ENCODE data around the gene SH3RF3.
A peak's percentile ranks its signal among the peaks of the same experiment; 100 is the strongest.

SH3RF3 gene

DNA sequence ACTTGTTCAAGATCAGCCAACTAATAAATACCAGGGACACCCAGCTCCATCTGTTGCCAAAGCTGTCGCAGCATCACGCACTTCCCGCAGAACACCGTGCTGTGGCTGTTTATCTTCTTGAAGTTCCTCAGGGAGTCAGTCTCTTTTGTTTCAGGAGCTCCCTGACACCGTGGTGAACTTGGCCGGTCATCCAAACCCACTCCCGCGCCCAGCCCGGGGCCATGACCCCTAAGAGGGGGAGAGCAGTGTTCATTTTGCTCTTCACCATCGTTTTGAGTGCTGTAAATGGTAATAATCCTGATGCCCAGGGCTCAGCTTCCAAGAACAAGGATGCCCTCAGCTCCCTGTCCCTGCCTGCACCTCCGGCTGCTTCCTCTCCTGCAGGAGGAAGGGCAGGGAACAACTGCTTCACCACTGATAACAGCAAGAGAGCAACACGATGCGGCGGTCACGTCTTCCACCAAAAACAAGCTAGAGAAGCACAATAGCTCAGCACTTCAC, 353.4 kb downstream of the SH3RF3 start:
- H3K4me2 ChIP-seq (ENCODE audit: insufficient read depth, low read length, poor library complexity, severe bottlenecking): no peak overlapping the region
- WGBS, 2 donors (ENCODE audit: extremely low coverage in 2 of 2, insufficient read length in 2 of 2, insufficient replicate concordance in 1 of 2): no CpG with 5 or more reads among the region's 15 CpGs
- H3K4me3 ChIP-seq (ENCODE audit: low read length in 2 of 2): no peak overlapping the region
- no peak overlapping the region for H4K91ac ChIP-seq (ENCODE audit: low read depth, low read length, poor library complexity)
- H2BK5ac ChIP-seq (ENCODE audit: low read length): no peak overlapping the region
- no peaks in the 10 kb centered on the region for H3K79me1 ChIP-seq (ENCODE audit: low read depth, low read length)
- no peak overlapping the region for H3K4ac ChIP-seq (ENCODE audit: low read length)
- H3K36me3 ChIP-seq (replicated peaks in 1 of 2; ENCODE audit: control insufficient read depth in 2 of 2, insufficient read depth in 2 of 2, low read length in 2 of 2): no peaks in the 10 kb centered on the region
- no peaks in the 10 kb centered on the region for H3K9me3 ChIP-seq (replicated peaks in 1 of 2; ENCODE audit: control insufficient read depth in 2 of 2, insufficient read depth in 1 of 2, low read depth in 1 of 2, low read length in 2 of 2)
- no peaks in the 10 kb centered on the region for H3K4me1 ChIP-seq (ENCODE audit: control insufficient read depth in 2 of 2, insufficient read depth in 1 of 2, low read depth in 1 of 2, low read length in 2 of 2)
- H4K8ac ChIP-seq (ENCODE audit: low read depth, low read length): no peak overlapping the region
- H3K27me3 ChIP-seq (ENCODE audit: control insufficient read depth in 3 of 3, insufficient read depth in 3 of 3, low read depth in 1 of 3, low read length in 3 of 3): peaks cover 0 to 23% (median 0%) of the 10 kb centered on the region in 3 experiments
- no peak overlapping the region for H3K14ac ChIP-seq (ENCODE audit: low read length)
- H2BK15ac ChIP-seq (ENCODE audit: low read length): no peak overlapping the region
- no peak overlapping the region for H3K27ac ChIP-seq (replicated peaks; ENCODE audit: low read length)
- no peak overlapping the region for H2BK12ac ChIP-seq (ENCODE audit: low read length)
- peak overlapping the region; percentile 61 for H3K23ac ChIP-seq (ENCODE audit: low read depth, low read length, poor library complexity)
- peak overlapping the region; percentile 27 for H3K18ac ChIP-seq (ENCODE audit: low read length)
- no peak for DNase-seq (ENCODE audit: low spot score)
- H2BK120ac ChIP-seq (ENCODE audit: low read depth, low read length): no peak overlapping the region
- peak overlapping the region; percentile 51 for H2AFZ ChIP-seq (ENCODE audit: low read length)
- no peak overlapping the region for H2AK5ac ChIP-seq (ENCODE audit: low read depth, low read length)
- H3K9ac ChIP-seq (ENCODE audit: low read depth, low read length, poor library complexity): no peak overlapping the region

DNA sequence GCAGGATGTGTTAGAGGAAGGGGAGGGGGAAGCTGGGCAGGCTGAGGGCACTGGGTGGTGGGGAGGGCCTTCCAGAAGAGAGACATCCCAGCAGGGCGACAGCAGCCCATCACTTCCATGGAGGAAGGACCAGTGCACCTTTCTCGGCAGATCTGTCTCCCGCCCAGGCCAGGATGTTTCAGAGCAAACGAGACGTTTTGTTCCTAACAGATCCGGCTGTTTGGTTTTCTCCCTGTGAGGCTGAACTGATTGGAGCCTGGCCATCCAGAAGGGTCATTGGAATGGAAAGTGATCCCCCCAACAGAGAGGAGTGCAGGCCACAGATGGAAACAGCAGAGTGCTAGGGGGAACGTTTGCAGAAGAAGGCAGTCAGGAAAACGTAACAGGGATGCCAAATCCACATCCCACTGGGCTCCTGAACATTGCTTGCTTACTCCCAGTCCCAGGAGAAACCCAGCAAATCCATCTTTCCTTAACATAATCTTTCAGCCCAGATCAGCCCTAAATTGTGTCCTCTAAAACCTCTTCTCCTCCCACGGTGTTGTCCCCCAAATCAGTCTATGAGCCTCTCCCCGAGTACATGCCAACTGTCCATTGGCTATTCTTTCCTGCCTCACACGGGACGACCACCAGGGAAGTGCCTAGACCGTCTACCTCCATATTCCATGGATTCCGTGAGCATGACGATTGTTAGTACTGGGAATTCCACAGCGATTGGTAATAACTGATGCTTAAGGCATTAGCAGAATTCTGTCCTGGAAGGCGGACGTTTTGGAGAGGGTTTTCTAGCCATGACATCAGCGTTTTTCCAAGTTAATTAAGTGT, 357.9 kb downstream of the SH3RF3 start:
- Histone ChIP-seq H3K23ac (ENCODE audit: low read depth, low read length, poor library complexity) (no peak overlapping the region), H3K9ac (ENCODE audit: low read depth, low read length, poor library complexity) (no peak overlapping the region), H2AK5ac (ENCODE audit: low read depth, low read length) (no peak overlapping the region), H2BK5ac (ENCODE audit: low read length) (no peak overlapping the region), H3K18ac (ENCODE audit: low read length) (no peak overlapping the region), H2BK120ac (ENCODE audit: low read depth, low read length) (no peak overlapping the region), H3K14ac (ENCODE audit: low read length) (no peak overlapping the region), H2AFZ (ENCODE audit: low read length) (no peak overlapping the region), H3K4me2 (ENCODE audit: insufficient read depth, low read length, poor library complexity, severe bottlenecking) (no peak overlapping the region), H3K9me3 (replicated peaks in 1 of 2; ENCODE audit: control insufficient read depth in 2 of 2, insufficient read depth in 1 of 2, low read depth in 1 of 2, low read length in 2 of 2) (no peaks in the 10 kb centered on the region), H4K8ac (ENCODE audit: low read depth, low read length) (no peak overlapping the region), H3K36me3 (replicated peaks in 1 of 2; ENCODE audit: control insufficient read depth in 2 of 2, insufficient read depth in 2 of 2, low read length in 2 of 2) (no peaks in the 10 kb centered on the region), H4K91ac (ENCODE audit: low read depth, low read length, poor library complexity) (no peak overlapping the region), H3K79me1 (ENCODE audit: low read depth, low read length) (no peaks in the 10 kb centered on the region), H3K27me3 (ENCODE audit: control insufficient read depth in 3 of 3, insufficient read depth in 3 of 3, low read depth in 1 of 3, low read length in 3 of 3) (peaks cover 0 to 13% (median 0%) of the 10 kb centered on the region in 3 experiments), H3K4me3 (ENCODE audit: low read length in 2 of 2) (no peak overlapping the region), H3K4ac (ENCODE audit: low read length) (no peak overlapping the region), H2BK15ac (ENCODE audit: low read length) (no peak overlapping the region), H2BK12ac (ENCODE audit: low read length) (no peak overlapping the region), H3K27ac (replicated peaks; ENCODE audit: low read length) (no peak overlapping the region), H3K4me1 (ENCODE audit: control insufficient read depth in 2 of 2, insufficient read depth in 1 of 2, low read depth in 1 of 2, low read length in 2 of 2) (no peaks in the 10 kb centered on the region)
- no peak for DNase-seq (ENCODE audit: low spot score)
- no CpG with 5 or more reads among the region's 19 CpGs for WGBS, 2 donors (ENCODE audit: extremely low coverage in 2 of 2, insufficient read length in 2 of 2, insufficient replicate concordance in 1 of 2)

DNA sequence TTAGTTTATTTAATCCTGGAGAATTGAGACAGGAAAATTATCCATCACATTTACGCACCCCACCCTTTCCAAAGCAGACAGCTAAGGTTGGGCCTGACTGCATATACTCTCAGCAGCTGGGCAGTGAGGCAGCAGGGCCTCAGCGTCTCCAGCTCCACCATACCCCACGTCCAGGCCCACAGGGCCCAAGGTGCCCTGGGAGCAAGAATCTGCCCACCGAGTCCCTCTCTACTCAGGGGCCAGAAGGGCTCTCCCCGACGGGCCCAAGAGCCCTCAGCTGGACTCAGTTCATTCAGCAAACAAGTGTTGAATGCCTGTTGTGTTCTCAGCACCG, 358.5 kb downstream of the SH3RF3 start:
- no CpG with 5 or more reads among the region's 7 CpGs for WGBS, 2 donors (ENCODE audit: extremely low coverage in 2 of 2, insufficient read length in 2 of 2, insufficient replicate concordance in 1 of 2)
- DNase-seq (ENCODE audit: low spot score): no peak
- H3K9ac ChIP-seq (ENCODE audit: low read depth, low read length, poor library complexity): no peak overlapping the region

DNA sequence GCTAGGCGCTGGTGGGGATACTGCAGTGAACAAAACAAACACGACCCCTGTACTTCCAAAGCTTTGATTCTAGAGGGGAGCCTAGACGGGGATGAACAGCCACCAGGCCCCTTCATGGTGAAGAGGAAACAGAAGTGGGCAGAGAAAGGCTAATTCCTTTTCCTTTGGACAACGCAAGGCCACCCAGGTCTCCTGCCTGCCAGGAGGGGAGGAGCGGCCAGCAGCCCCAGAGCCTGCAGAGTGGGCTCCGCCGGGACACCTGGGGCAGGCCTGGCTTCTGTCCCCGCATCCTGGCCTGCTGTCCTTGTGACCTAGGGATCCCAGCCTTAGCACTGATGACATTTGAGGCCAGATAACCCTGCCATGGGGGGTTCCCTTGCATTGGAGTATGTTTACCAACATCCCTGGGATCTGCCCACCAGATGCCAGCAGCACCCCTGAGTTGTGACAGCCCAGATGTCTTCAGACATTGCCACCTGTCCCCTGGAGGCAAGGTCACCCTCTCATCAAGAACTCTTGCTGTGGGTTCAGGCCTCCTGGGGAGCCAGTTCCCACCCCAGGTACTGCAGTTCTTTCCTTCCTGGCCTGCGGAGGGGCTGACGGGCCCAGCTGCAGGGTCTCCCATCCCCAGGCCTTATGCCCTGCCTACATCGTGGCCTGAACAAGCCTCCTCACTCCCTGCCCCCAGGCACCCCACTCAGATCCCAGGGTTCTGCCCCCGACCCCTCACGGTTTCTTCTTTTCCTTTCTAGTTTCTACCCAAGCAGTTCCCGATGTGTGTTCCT, 359.1 kb downstream of the SH3RF3 start:
- H3K9ac ChIP-seq (ENCODE audit: low read depth, low read length, poor library complexity): peak overlapping the region; percentile 1

More for the DNA sequence above, 358.5 kb downstream of the SH3RF3 start:
- H3K4ac ChIP-seq (ENCODE audit: low read length): no peak overlapping the region
- no peak overlapping the region for H3K18ac ChIP-seq (ENCODE audit: low read length)
- no peaks in the 10 kb centered on the region for H3K9me3 ChIP-seq (replicated peaks in 1 of 2; ENCODE audit: control insufficient read depth in 2 of 2, insufficient read depth in 1 of 2, low read depth in 1 of 2, low read length in 2 of 2)
- H3K36me3 ChIP-seq (replicated peaks in 1 of 2; ENCODE audit: control insufficient read depth in 2 of 2, insufficient read depth in 2 of 2, low read length in 2 of 2): no peaks in the 10 kb centered on the region
- H3K4me1 ChIP-seq (ENCODE audit: control insufficient read depth in 2 of 2, insufficient read depth in 1 of 2, low read depth in 1 of 2, low read length in 2 of 2): no peaks in the 10 kb centered on the region
- no peak overlapping the region for H3K4me3 ChIP-seq (ENCODE audit: low read length in 2 of 2)
- no peak overlapping the region for H2BK5ac ChIP-seq (ENCODE audit: low read length)
- no peak overlapping the region for H3K4me2 ChIP-seq (ENCODE audit: insufficient read depth, low read length, poor library complexity, severe bottlenecking)
- no peak overlapping the region for H3K23ac ChIP-seq (ENCODE audit: low read depth, low read length, poor library complexity)
- H3K27me3 ChIP-seq (ENCODE audit: control insufficient read depth in 3 of 3, insufficient read depth in 3 of 3, low read depth in 1 of 3, low read length in 3 of 3): peaks cover 0 to 9% (median 0%) of the 10 kb centered on the region in 3 experiments
- H2AFZ ChIP-seq (ENCODE audit: low read length): no peak overlapping the region
- no peak overlapping the region for H4K8ac ChIP-seq (ENCODE audit: low read depth, low read length)
- peak overlapping the region; percentile 40 for H2AK5ac ChIP-seq (ENCODE audit: low read depth, low read length)
- no peak overlapping the region for H3K14ac ChIP-seq (ENCODE audit: low read length)
- no peak overlapping the region for H2BK12ac ChIP-seq (ENCODE audit: low read length)
- no peak overlapping the region for H3K27ac ChIP-seq (replicated peaks; ENCODE audit: low read length)
- no peak overlapping the region for H2BK15ac ChIP-seq (ENCODE audit: low read length)
- no peak overlapping the region for H4K91ac ChIP-seq (ENCODE audit: low read depth, low read length, poor library complexity)
- no peak overlapping the region for H2BK120ac ChIP-seq (ENCODE audit: low read depth, low read length)
- H3K79me1 ChIP-seq (ENCODE audit: low read depth, low read length): no peaks in the 10 kb centered on the region

More for the DNA sequence above, 359.1 kb downstream of the SH3RF3 start:
- no peak overlapping the region for H3K4me3 ChIP-seq (ENCODE audit: low read length in 2 of 2)
- H4K91ac ChIP-seq (ENCODE audit: low read depth, low read length, poor library complexity): no peak overlapping the region
- H2BK5ac ChIP-seq (ENCODE audit: low read length): no peak overlapping the region
- peak overlapping the region; percentile 40 for H2AK5ac ChIP-seq (ENCODE audit: low read depth, low read length)
- H3K4me2 ChIP-seq (ENCODE audit: insufficient read depth, low read length, poor library complexity, severe bottlenecking): no peak overlapping the region
- H4K8ac ChIP-seq (ENCODE audit: low read depth, low read length): no peak overlapping the region
- no peak overlapping the region for H2AFZ ChIP-seq (ENCODE audit: low read length)
- H3K9me3 ChIP-seq (replicated peaks in 1 of 2; ENCODE audit: control insufficient read depth in 2 of 2, insufficient read depth in 1 of 2, low read depth in 1 of 2, low read length in 2 of 2): no peaks in the 10 kb centered on the region
- peaks cover under 1% of the 10 kb centered on the region for H3K79me1 ChIP-seq (ENCODE audit: low read depth, low read length)
- H3K18ac ChIP-seq (ENCODE audit: low read length): peak overlapping the region; percentile 13
- no peak overlapping the region for H2BK12ac ChIP-seq (ENCODE audit: low read length)
- no peak overlapping the region for H3K4ac ChIP-seq (ENCODE audit: low read length)
- no peaks in the 10 kb centered on the region for H3K4me1 ChIP-seq (ENCODE audit: control insufficient read depth in 2 of 2, insufficient read depth in 1 of 2, low read depth in 1 of 2, low read length in 2 of 2)
- H2BK15ac ChIP-seq (ENCODE audit: low read length): no peak overlapping the region
- peak overlapping the region; percentile 23 for H3K23ac ChIP-seq (ENCODE audit: low read depth, low read length, poor library complexity)
- H3K27ac ChIP-seq (replicated peaks; ENCODE audit: low read length): no peak overlapping the region
- DNase-seq (ENCODE audit: low spot score): no peak
- H2BK120ac ChIP-seq (ENCODE audit: low read depth, low read length): no peak overlapping the region
- peaks cover 0 to 8% (median 0%) of the 10 kb centered on the region in 3 experiments for H3K27me3 ChIP-seq (ENCODE audit: control insufficient read depth in 3 of 3, insufficient read depth in 3 of 3, low read depth in 1 of 3, low read length in 3 of 3)
- no peak overlapping the region for H3K14ac ChIP-seq (ENCODE audit: low read length)
- H3K36me3 ChIP-seq (replicated peaks in 1 of 2; ENCODE audit: control insufficient read depth in 2 of 2, insufficient read depth in 2 of 2, low read length in 2 of 2): no peaks in the 10 kb centered on the region
- no CpG with 5 or more reads among the region's 14 CpGs for WGBS, 2 donors (ENCODE audit: extremely low coverage in 2 of 2, insufficient read length in 2 of 2, insufficient replicate concordance in 1 of 2)
